A549 (cell line): ENCODE results near the gene SYCE3. TPM values are rescaled to one million over a fixed set of nuclear protein-coding genes. Genes with fewer than 3 reads are reported as not detected.

ENCODE experiments used
- ATAC-seq, 2 experiments: fragments of 200-7000 bp in 1 of 2; fragments of >200 bp in 1 of 2; cut with Nextera tagmentation in 1 of 2; cut with Tn5 transposase in 1 of 2; 3 replicates each; pipeline versions ENCODE4 v1.8.0 to v1.9.1; 2018 to 2020; ENCODE audit warnings: mild to moderate bottlenecking in 1 of 2, moderate library complexity in 1 of 2
- CTCF ChIA-PET: fragments of 300-600 bp; sonication (Branson Sonifier 250); formaldehyde crosslinking; extraction: SDS; loops from one replicate; lab custom pipeline; 2021; ENCODE audit warnings: antibody characterized with exemption, inconsistent platforms; lab: Yijun Ruan, JAX
- POLR2A ChIA-PET: fragments of 350-600 bp; formaldehyde crosslinking; extraction: SDS; loops from one replicate; lab custom pipeline; 2021; ENCODE audit warnings: antibody characterized with exemption, inconsistent platforms; lab: Yijun Ruan, JAX
- DNase-seq, 2 experiments: peaks; one replicate each; pipeline versions ENCODE4 v3.0.0 to v3.0.0-alpha.2; 2011 to 2016; ENCODE audit warnings: low read depth in 1 of 2, low spot score in 1 of 2
- FAIRE-seq: peaks from 2 replicates; lab custom pipeline; 2011; peaks lifted over from hg19 to GRCh38; lab: Jason Lieb, UNC
- H3K27ac ChIP-seq, 2 experiments: fragments of >200 bp; sonication (Bioruptor Twin); formaldehyde crosslinking; 3 replicates each; pipeline ENCODE4 v1.5.1; 2016 to 2017
- H3K4me1 ChIP-seq: fragments of >200 bp; sonication (Bioruptor Twin); formaldehyde crosslinking; 3 replicates; pipeline ENCODE4 v1.6.1; 2016
- H3K4me2 ChIP-seq: fragments of >200 bp; sonication (Bioruptor Twin); formaldehyde crosslinking; 3 replicates; pipeline ENCODE4 v1.6.1; 2016
- H3K4me3 ChIP-seq: fragments of >200 bp; sonication (Bioruptor Twin); formaldehyde crosslinking; 3 replicates; pipeline ENCODE4 v1.5.1; 2016
- H3K9me3 ChIP-seq: fragments of >200 bp; sonication (Bioruptor Twin); formaldehyde crosslinking; 3 replicates; pipeline ENCODE4 v1.6.1; 2016
- ATOH8 ChIP-seq: fragments of 250-450 bp; sonication (Bioruptor Pico); IDR thresholded peaks from 2 replicates; pipeline ENCODE4 v1.5.0; 2020; ENCODE audit warnings: low read depth, mild to moderate bottlenecking, moderate library complexity
- BCL3 ChIP-seq: fragments of >200 bp; sonication (Bioruptor Twin); formaldehyde crosslinking; IDR thresholded peaks from 3 replicates; pipeline ENCODE4 v1.6.1; 2016
- CHD4 ChIP-seq: fragments of 200-600 bp; sonication (generic); IDR thresholded peaks from 2 replicates; pipeline ENCODE4 v1.6.1; 2016; ENCODE audit warnings: antibody characterized with exemption, mild to moderate bottlenecking, borderline replicate concordance
- E2F6 ChIP-seq: IDR thresholded peaks from 2 replicates; pipeline ENCODE4 v1.6.1; 2012; ENCODE audit warnings: low read depth, borderline replicate concordance
- EHF ChIP-seq: fragments of 250-450 bp; sonication (Bioruptor Pico); IDR thresholded peaks from 2 replicates; pipeline ENCODE4 v1.5.0; 2020; ENCODE audit warnings: mild to moderate bottlenecking
- EHMT2 ChIP-seq: fragments of 200-600 bp; sonication (generic); IDR thresholded peaks from 2 replicates; pipeline ENCODE4 v1.6.1; 2016; ENCODE audit warnings: antibody characterized with exemption, low read depth, mild to moderate bottlenecking, moderate library complexity
- FOSB ChIP-seq: fragments of 250-450 bp; sonication (Bioruptor Pico); IDR thresholded peaks from 2 replicates; pipeline ENCODE4 v1.5.0; 2020; ENCODE audit warnings: mild to moderate bottlenecking, moderate library complexity
- FOSL2 ChIP-seq, 2 experiments: fragments of 450-650 bp in 1 of 2; fragments of >200 bp in 1 of 2; sonication (Bioruptor Twin) in 1 of 2; formaldehyde crosslinking; IDR thresholded peaks; 2 replicates each; pipeline versions ENCODE4 v1.5.0 to v1.6.1; 2016 to 2020; ENCODE audit warnings: mild to moderate bottlenecking in 1 of 2, moderate library complexity in 1 of 2
- GATA3 ChIP-seq: IDR thresholded peaks from 2 replicates; pipeline ENCODE4 v1.6.1; 2012; ENCODE audit warnings: borderline replicate concordance
- HES2 ChIP-seq: fragments of >200 bp; sonication (Bioruptor Twin); formaldehyde crosslinking; IDR thresholded peaks from 2 replicates; pipeline ENCODE4 v1.6.1; 2016
- HMGXB4 ChIP-seq: fragments of 250-450 bp; sonication (Bioruptor Pico); IDR thresholded peaks from 2 replicates; pipeline ENCODE4 v1.5.0; 2021; ENCODE audit warnings: mild to moderate bottlenecking, moderate library complexity, borderline replicate concordance
- HOXA7 ChIP-seq: fragments of 250-450 bp; sonication (Bioruptor Pico); IDR thresholded peaks from 2 replicates; pipeline ENCODE4 v1.5.0; 2020; ENCODE audit warnings: mild to moderate bottlenecking, moderate library complexity
- HOXB13 ChIP-seq: fragments of 250-450 bp; sonication (Bioruptor Pico); IDR thresholded peaks from 2 replicates; pipeline ENCODE4 v1.5.0; 2020; ENCODE audit warnings: low read depth, mild to moderate bottlenecking, moderate library complexity
- JUN ChIP-seq, 2 experiments: fragments of >200 bp; sonication (Bioruptor Twin); formaldehyde crosslinking; IDR thresholded peaks; 2 replicates in 1 of 2; 3 replicates in 1 of 2; pipeline ENCODE4 v1.6.1; 2016 to 2017
- JUNB ChIP-seq: fragments of >200 bp; sonication (Bioruptor Twin); formaldehyde crosslinking; IDR thresholded peaks from 2 replicates; pipeline ENCODE4 v1.6.1; 2016
- KDM1A ChIP-seq: fragments of 200-600 bp; sonication (generic); IDR thresholded peaks from 2 replicates; pipeline ENCODE4 v1.6.1; 2016; ENCODE audit warnings: low read depth, mild to moderate bottlenecking
- KDM5A ChIP-seq: fragments of 200-600 bp; sonication (generic); IDR thresholded peaks from 2 replicates; pipeline ENCODE4 v1.6.1; 2016; ENCODE audit warnings: antibody characterized with exemption, mild to moderate bottlenecking
- MAX ChIP-seq: IDR thresholded peaks from 2 replicates; pipeline ENCODE4 v1.6.1; 2012
- NPAS2 ChIP-seq: fragments of 250-450 bp; sonication (Bioruptor Pico); IDR thresholded peaks from 2 replicates; pipeline ENCODE4 v1.8.0; 2022; ENCODE audit warnings: mild to moderate bottlenecking, moderate library complexity, borderline replicate concordance
- NR3C1 ChIP-seq: fragments of >200 bp; sonication (Bioruptor Twin); formaldehyde crosslinking; IDR thresholded peaks from 3 replicates; pipeline ENCODE4 v1.6.1; 2017
- PBX3 ChIP-seq: IDR thresholded peaks from 2 replicates; pipeline ENCODE4 v1.6.1; 2012
- PHF8 ChIP-seq: fragments of 200-600 bp; sonication (generic); IDR thresholded peaks from 2 replicates; pipeline ENCODE4 v1.6.1; 2016; ENCODE audit warnings: low read depth, mild to moderate bottlenecking, antibody characterized with exemption, moderate library complexity, borderline replicate concordance
- POLR2A ChIP-seq: IDR thresholded peaks from 2 replicates; pipeline ENCODE4 v1.6.1; 2012; ENCODE audit warnings: mild to moderate bottlenecking, low read length
- RCOR1 ChIP-seq: fragments of 150-350 bp; IDR thresholded peaks from 2 replicates; pipeline ENCODE4 v1.6.1; 2014; ENCODE audit warnings: antibody characterized with exemption, low read length, low read depth
- USF2 ChIP-seq: fragments of 450-650 bp; IDR thresholded peaks from 2 replicates; pipeline ENCODE4 v1.6.1; 2014; ENCODE audit warnings: antibody characterized with exemption
- ZFP36 ChIP-seq: fragments of 450-650 bp; IDR thresholded peaks from 2 replicates; pipeline ENCODE4 v1.6.1; 2014; ENCODE audit warnings: borderline replicate concordance; ENCODE audit not compliant: partially characterized antibody
- WGBS: methylation state at CpG from one replicate; pipeline ENCODE4 v1.1.6; 2017; ENCODE audit errors: missing lambda C conversion rate; 5-methylcytosine and 5-hydroxymethylcytosine counted together
- polyA plus RNA-seq, 4 experiments: library from polyadenylated mRNA; depleted of rRNA in 3 of 4; stranded (reverse); fragments of >200 nt; fragmentation: RNase III in 1 of 4; extraction: RNeasy Plus Mini Kit Qiagen cat#74134 plus additional on column Dnase treatment in 1 of 4; gene quantifications; 2 replicates in 3 of 4; 3 replicates in 1 of 4; pipeline ENCODE4 v1.2.3, GENCODE V29; 2011 to 2017

SYCE3 gene
- polyA plus RNA-seq, 2 of the 4 experiments (the other 2 are of a cell fraction), result 0.45 to 0.59 TPM

- CTCF ChIA-PET, result interaction anchor here (1.1 to 3.5 kb wide), 3 partner anchors 11 to 54 kb away, joined by 3 to 26 read pairs (median 4); partner anchors contain the start of genes SCO2 and SYCE3
- DNase-seq (no peak), FAIRE-seq (no peak), ATAC-seq (peak in 1 of 2 experiments; percentile 2; a peak in 1 of 6 replicates)
- H3K27ac ChIP-seq, result peak overlapping the region; percentile 87 to 90; a peak in 5 of 6 replicates
- POLR2A ChIA-PET, result interaction anchor here (1.6 to 2.3 kb wide), 2 partner anchors 16 to 21 kb away, joined by 4 to 36 read pairs; partner anchors contain the start of genes SCO2 and TYMP
- TF ChIP-seq KDM5A (no peak), POLR2A (no peak), EHMT2 (no peak), RCOR1 (no peak), KDM1A (no peak), PHF8 (no peak), HOXA7 (CRISPR knock-in tag) (no peak), FOSL2 (IDR thresholded peaks at IDR 0.05) (no peak), FOSL2 (CRISPR knock-in tag; IDR thresholded peaks at IDR 0.05) (no peak), MAX (no peak), EHF (CRISPR knock-in tag) (no peak), GATA3 (no peak), HES2 (no peak), HOXB13 (no peak), BCL3 (no peak), USF2 (no peak)
- H3K4me2 ChIP-seq, result peak overlapping the region; percentile 85
- no peaks in the 10 kb centered on the region for H3K9me3 ChIP-seq
- 0% methylated on average over 3 of the region's 3 CpGs for WGBS
- peak overlapping the region; percentile 79 for H3K4me3 ChIP-seq
- peaks cover 15% of the 10 kb centered on the region for H3K4me1 ChIP-seq
These were observed 53.8 kb downstream of the SYCE3 start for GRCh38 chr22:50508897-50509296.

- CTCF ChIA-PET, result interaction anchor here (0.7 to 3.5 kb wide), 6 partner anchors 10 to 203 kb away, joined by 3 to 26 read pairs (median 4); partner anchors contain the start of genes SCO2 and SYCE3
- POLR2A ChIA-PET, result interaction anchor here (0.6 to 2.3 kb wide), 9 partner anchors 10 to 73 kb away, joined by 3 to 36 read pairs (median 3); partner anchors contain the start of genes KLHDC7B, SCO2, SYCE3 and TYMP
- Histone ChIP-seq H3K4me3 (peak within 1 kb of the TSS; percentile 94), H3K4me1 (peaks cover 15% of the 10 kb centered on the region), H3K4me2 (peak within 1 kb of the TSS; percentile 95), H3K27ac (peak within 1 kb of the TSS; percentile 95 to 97), H3K9me3 (no peaks in the 10 kb centered on the region)
- under 1% methylated on average over 22 of the region's 76 CpGs for WGBS
- FAIRE-seq, result no peak
- ATAC-seq, result peak; percentile 71 to 74
- peak; percentile 85 to 94 for DNase-seq
- no peak for TF ChIP-seq CHD4
- no peak for TF ChIP-seq FOSL2 (IDR thresholded peaks at IDR 0.05)
- no peak for TF ChIP-seq FOSL2 (CRISPR knock-in tag; IDR thresholded peaks at IDR 0.05)
- 0 out of 2 replicates have a peak, but pooled peaks have one; percentile 36 for TF ChIP-seq MAX
- no peak for TF ChIP-seq JUNB
- TF ChIP-seq JUN (IDR thresholded peaks at IDR 0.05), result peak in 1 of 2 experiments; percentile 60; a peak in 2 of 5 replicates
- no peak for TF ChIP-seq ZFP36
- 0 out of 2 replicates have a peak, but pooled peaks have one; percentile 38 for TF ChIP-seq E2F6
- no peak for TF ChIP-seq FOSB (CRISPR knock-in tag)
- TF ChIP-seq RCOR1, result no peak
- TF ChIP-seq HMGXB4 (CRISPR knock-in tag), result no peak
- peak; percentile 96 for TF ChIP-seq KDM5A
- TF ChIP-seq POLR2A, result peak; percentile 61
- TF ChIP-seq ATOH8, result no peak
- TF ChIP-seq PBX3, result 0 out of 2 replicates have a peak, but pooled peaks have one; percentile 39
- peak; percentile 43; the same call in 1 of the 2 replicates for TF ChIP-seq PHF8
- no peak for TF ChIP-seq NR3C1
- TF ChIP-seq NPAS2 (CRISPR knock-in tag), result no peak
These were observed 54.5 kb downstream of the SYCE3 start, which contains the start of gene NCAPH2 for GRCh38 chr22:50507991-50508884. Gene NCAPH2, plus strand, starts transcription at chr22:50508224. Its CDS starts 114 bp downstream, at chr22:50508338.
